Measurements from ENCODE around the gene PAK4. TPM values are rescaled to one million over a fixed set of nuclear protein-coding genes. Genes with fewer than 3 reads are reported as not detected.
A peak's percentile ranks its signal among the peaks of the same experiment; 100 is the strongest.

PAK4 gene
- polyA plus RNA-seq, 1 of the 3 experiments (the other 2 are of a cell fraction): 36.4 TPM

DNA sequence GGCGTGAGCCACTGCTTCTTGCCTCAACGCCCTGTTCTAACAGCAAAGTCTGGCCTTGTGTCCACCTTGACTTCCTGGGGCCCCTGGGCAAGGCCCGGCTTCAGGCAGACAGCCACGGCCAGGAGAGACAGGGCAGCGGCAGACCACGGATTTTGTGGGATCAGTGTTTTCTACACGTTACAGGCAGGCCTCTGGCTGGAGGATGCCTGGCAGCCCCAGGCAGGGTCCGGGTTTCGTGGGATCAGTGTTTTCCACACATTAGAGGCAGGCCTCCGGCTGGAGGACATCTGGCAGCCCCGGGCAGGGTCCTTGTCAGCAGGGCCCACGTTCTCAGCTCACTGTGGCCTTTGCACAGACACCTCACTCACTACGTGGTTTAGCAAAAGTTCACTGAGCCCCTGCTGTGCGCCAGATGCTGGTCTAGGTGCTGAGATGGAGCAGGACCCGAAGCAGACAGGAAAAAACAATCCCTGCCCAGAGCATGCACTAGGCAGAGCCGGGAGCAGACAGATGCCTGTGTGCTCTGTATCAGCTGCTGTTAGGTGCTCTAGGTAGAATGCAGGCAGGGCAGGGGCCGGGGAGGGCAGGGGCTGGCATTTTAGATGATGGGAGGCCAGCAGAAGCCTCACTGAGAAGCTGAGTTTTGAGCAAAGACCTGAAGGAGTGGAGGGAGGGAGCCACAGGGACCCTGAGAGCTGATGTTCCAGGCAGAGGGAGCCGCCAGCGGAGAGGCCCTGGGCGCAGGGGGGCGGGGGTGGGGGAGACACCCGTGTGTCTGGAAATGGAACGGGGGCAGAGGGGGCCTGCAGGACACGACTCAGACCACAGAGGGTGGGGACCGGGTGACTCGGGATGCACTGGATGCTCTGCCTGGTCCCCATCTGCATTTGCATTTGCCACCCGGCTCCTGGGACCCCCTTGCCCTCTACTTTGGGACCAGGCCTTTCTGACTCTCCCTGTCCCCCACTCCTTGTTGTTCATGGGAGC is 46.2 kb downstream of the PAK4 start:
- peak overlapping the region in 1 of 2 experiments; percentile 91; a peak in 2 of 4 replicates for H3K27ac ChIP-seq (ENCODE audit: low read depth in 2 of 2, low read length in 1 of 2)
- no peaks in the 10 kb centered on the region for H3K27me3 ChIP-seq (ENCODE audit: insufficient read depth)
- DNase-seq: peak; percentile 85
- H4K20me1 ChIP-seq (ENCODE audit: insufficient read depth): no peaks in the 10 kb centered on the region
- no peak overlapping the region for H3K4me2 ChIP-seq
- H3K9me2 ChIP-seq: no peaks in the 10 kb centered on the region
- ChIA-PET CTCF (interaction anchor here (0.9 to 1.2 kb wide), 3 partner anchors 9 to 61 kb away, joined by 3 to 7 read pairs (median 4); no protein-coding TSS in a partner anchor), POLR2A (no interaction called here)
- H3F3A ChIP-seq (replicated peaks; ENCODE audit: insufficient read depth): no peaks in the 10 kb centered on the region
- H2AFZ ChIP-seq (ENCODE audit: low read depth): no peak overlapping the region
- H3K9ac ChIP-seq: no peak overlapping the region
- no peak overlapping the region for H3K4me3 ChIP-seq (ENCODE audit: low read depth in 2 of 2, low read length in 1 of 2)
- H3K4me1 ChIP-seq (ENCODE audit: control insufficient read depth in 1 of 2, insufficient read depth in 2 of 2, low read depth in 1 of 2, low read length in 1 of 2): peaks cover 0 to 53% of the 10 kb centered on the region in 2 experiments; a peak in 1 of 4 replicates
- no peaks in the 10 kb centered on the region for H3K79me2 ChIP-seq (ENCODE audit: insufficient read depth)
- TF ChIP-seq, protein P1, sequence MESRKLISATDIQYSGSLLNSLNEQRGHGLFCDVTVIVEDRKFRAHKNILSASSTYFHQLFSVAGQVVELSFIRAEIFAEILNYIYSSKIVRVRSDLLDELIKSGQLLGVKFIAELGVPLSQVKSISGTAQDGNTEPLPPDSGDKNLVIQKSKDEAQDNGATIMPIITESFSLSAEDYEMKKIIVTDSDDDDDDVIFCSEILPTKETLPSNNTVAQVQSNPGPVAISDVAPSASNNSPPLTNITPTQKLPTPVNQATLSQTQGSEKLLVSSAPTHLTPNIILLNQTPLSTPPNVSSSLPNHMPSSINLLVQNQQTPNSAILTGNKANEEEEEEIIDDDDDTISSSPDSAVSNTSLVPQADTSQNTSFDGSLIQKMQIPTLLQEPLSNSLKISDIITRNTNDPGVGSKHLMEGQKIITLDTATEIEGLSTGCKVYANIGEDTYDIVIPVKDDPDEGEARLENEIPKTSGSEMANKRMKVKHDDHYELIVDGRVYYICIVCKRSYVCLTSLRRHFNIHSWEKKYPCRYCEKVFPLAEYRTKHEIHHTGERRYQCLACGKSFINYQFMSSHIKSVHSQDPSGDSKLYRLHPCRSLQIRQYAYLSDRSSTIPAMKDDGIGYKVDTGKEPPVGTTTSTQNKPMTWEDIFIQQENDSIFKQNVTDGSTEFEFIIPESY (IDR thresholded peaks at IDR 0.05; ENCODE audit: borderline replicate concordance, low read depth): no peak
- TF ChIP-seq RCOR1 (IDR thresholded peaks at IDR 0.05; ENCODE audit: low read length) (0 out of 2 replicates have a peak, but pooled peaks have one; percentile 9), MXI1 (IDR thresholded peaks at IDR 0.05; ENCODE audit: low read depth, low read length) (peak; percentile 28; the same call in 1 of the 2 replicates), TEAD4 (IDR thresholded peaks at IDR 0.05; ENCODE audit: borderline replicate concordance, insufficient read depth) (no peak), NRF1 (IDR thresholded peaks at IDR 0.05; ENCODE audit: low read depth, low read length) (no peak), FOSL2 (IDR thresholded peaks at IDR 0.05; ENCODE audit: borderline replicate concordance, low read depth) (no peak), FOXJ3 (CRISPR knock-in tag; IDR thresholded peaks at IDR 0.05) (0 out of 2 replicates have a peak, but pooled peaks have one; percentile 13), CHD2 (IDR thresholded peaks at IDR 0.05; ENCODE audit: low read length, partially characterized antibody) (peak; percentile 22)
- peaks cover 0 to 35% of the 10 kb centered on the region in 2 experiments for H3K36me3 ChIP-seq (replicated peaks in 1 of 2; ENCODE audit: control insufficient read depth in 1 of 2, insufficient read depth in 2 of 2, low read length in 1 of 2)
- 65% methylated on average over 24 of the region's 27 CpGs for WGBS (ENCODE audit: low lambda C conversion rate)
- no peaks in the 10 kb centered on the region for H3K9me3 ChIP-seq

DNA sequence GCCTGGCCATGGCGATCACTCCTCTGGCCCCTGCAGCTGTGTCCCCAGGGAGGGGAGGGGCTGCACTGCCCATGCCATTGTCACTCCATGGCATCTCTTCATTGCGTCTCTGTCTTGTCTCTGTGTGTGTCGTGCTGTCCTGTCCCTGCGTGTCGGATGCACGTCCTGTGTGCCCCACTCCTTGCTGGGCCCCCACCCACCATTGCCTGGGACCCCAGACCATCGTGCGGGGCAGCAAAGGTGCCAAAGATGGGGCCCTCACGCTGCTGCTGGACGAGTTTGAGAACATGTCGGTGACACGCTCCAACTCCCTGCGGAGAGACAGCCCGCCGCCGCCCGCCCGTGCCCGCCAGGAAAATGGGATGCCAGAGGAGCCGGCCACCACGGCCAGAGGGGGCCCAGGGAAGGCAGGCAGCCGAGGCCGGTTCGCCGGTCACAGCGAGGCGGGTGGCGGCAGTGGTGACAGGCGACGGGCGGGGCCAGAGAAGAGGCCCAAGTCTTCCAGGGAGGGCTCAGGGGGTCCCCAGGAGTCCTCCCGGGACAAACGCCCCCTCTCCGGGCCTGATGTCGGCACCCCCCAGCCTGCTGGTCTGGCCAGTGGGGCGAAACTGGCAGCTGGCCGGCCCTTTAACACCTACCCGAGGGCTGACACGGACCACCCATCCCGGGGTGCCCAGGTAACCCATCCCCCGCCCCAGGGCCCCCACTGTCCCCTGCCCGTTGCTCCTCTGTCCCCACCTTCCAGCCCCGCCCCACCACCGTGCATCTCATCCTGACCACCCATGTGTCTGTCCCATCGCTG is 47.3 kb downstream of the PAK4 start:
- H3K9me3 ChIP-seq: no peaks in the 10 kb centered on the region
- no peak for DNase-seq
- peak overlapping the region in 1 of 2 experiments; percentile 91; a peak in 2 of 4 replicates for H3K27ac ChIP-seq (ENCODE audit: low read depth in 2 of 2, low read length in 1 of 2)
- no peak overlapping the region for H2AFZ ChIP-seq (ENCODE audit: low read depth)
- H3K36me3 ChIP-seq (replicated peaks in 1 of 2; ENCODE audit: control insufficient read depth in 1 of 2, insufficient read depth in 2 of 2, low read length in 1 of 2): peaks cover 0 to 35% of the 10 kb centered on the region in 2 experiments
- ChIA-PET POLR2A (no interaction called here), CTCF (interaction anchor here (1.0 to 5.2 kb wide), 3 partner anchors 15 to 63 kb away, joined by 3 to 37 read pairs (median 14); no protein-coding TSS in a partner anchor)
- H3K79me2 ChIP-seq (ENCODE audit: insufficient read depth): no peaks in the 10 kb centered on the region
- no peak overlapping the region for H3K4me3 ChIP-seq (ENCODE audit: low read depth in 2 of 2, low read length in 1 of 2)
- no peaks in the 10 kb centered on the region for H3F3A ChIP-seq (replicated peaks; ENCODE audit: insufficient read depth)
- H3K9ac ChIP-seq: no peak overlapping the region
- H3K9me2 ChIP-seq: no peaks in the 10 kb centered on the region
- no peak overlapping the region for H3K4me2 ChIP-seq
- WGBS (ENCODE audit: low lambda C conversion rate): 94% methylated on average over 38 of the region's 45 CpGs
- peaks cover 0 to 43% of the 10 kb centered on the region in 2 experiments; a peak in 1 of 4 replicates for H3K4me1 ChIP-seq (ENCODE audit: control insufficient read depth in 1 of 2, insufficient read depth in 2 of 2, low read depth in 1 of 2, low read length in 1 of 2)
- no peaks in the 10 kb centered on the region for H3K27me3 ChIP-seq (ENCODE audit: insufficient read depth)
- no peaks in the 10 kb centered on the region for H4K20me1 ChIP-seq (ENCODE audit: insufficient read depth)
- TF ChIP-seq, protein P2, sequence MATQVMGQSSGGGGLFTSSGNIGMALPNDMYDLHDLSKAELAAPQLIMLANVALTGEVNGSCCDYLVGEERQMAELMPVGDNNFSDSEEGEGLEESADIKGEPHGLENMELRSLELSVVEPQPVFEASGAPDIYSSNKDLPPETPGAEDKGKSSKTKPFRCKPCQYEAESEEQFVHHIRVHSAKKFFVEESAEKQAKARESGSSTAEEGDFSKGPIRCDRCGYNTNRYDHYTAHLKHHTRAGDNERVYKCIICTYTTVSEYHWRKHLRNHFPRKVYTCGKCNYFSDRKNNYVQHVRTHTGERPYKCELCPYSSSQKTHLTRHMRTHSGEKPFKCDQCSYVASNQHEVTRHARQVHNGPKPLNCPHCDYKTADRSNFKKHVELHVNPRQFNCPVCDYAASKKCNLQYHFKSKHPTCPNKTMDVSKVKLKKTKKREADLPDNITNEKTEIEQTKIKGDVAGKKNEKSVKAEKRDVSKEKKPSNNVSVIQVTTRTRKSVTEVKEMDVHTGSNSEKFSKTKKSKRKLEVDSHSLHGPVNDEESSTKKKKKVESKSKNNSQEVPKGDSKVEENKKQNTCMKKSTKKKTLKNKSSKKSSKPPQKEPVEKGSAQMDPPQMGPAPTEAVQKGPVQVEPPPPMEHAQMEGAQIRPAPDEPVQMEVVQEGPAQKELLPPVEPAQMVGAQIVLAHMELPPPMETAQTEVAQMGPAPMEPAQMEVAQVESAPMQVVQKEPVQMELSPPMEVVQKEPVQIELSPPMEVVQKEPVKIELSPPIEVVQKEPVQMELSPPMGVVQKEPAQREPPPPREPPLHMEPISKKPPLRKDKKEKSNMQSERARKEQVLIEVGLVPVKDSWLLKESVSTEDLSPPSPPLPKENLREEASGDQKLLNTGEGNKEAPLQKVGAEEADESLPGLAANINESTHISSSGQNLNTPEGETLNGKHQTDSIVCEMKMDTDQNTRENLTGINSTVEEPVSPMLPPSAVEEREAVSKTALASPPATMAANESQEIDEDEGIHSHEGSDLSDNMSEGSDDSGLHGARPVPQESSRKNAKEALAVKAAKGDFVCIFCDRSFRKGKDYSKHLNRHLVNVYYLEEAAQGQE (IDR thresholded peaks at IDR 0.05; ENCODE audit: low read depth, low read length): no peak
- TF ChIP-seq, protein P3, sequence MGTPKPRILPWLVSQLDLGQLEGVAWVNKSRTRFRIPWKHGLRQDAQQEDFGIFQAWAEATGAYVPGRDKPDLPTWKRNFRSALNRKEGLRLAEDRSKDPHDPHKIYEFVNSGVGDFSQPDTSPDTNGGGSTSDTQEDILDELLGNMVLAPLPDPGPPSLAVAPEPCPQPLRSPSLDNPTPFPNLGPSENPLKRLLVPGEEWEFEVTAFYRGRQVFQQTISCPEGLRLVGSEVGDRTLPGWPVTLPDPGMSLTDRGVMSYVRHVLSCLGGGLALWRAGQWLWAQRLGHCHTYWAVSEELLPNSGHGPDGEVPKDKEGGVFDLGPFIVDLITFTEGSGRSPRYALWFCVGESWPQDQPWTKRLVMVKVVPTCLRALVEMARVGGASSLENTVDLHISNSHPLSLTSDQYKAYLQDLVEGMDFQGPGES (IDR thresholded peaks at IDR 0.05; ENCODE audit: low read depth, low read length): no peak
- TF ChIP-seq RFX5 (IDR thresholded peaks at IDR 0.05; ENCODE audit: low read length): no peak
- TF ChIP-seq, protein P4, sequence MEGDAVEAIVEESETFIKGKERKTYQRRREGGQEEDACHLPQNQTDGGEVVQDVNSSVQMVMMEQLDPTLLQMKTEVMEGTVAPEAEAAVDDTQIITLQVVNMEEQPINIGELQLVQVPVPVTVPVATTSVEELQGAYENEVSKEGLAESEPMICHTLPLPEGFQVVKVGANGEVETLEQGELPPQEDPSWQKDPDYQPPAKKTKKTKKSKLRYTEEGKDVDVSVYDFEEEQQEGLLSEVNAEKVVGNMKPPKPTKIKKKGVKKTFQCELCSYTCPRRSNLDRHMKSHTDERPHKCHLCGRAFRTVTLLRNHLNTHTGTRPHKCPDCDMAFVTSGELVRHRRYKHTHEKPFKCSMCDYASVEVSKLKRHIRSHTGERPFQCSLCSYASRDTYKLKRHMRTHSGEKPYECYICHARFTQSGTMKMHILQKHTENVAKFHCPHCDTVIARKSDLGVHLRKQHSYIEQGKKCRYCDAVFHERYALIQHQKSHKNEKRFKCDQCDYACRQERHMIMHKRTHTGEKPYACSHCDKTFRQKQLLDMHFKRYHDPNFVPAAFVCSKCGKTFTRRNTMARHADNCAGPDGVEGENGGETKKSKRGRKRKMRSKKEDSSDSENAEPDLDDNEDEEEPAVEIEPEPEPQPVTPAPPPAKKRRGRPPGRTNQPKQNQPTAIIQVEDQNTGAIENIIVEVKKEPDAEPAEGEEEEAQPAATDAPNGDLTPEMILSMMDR (IDR thresholded peaks at IDR 0.05): no peak
- no peak for TF ChIP-seq YY1 (IDR thresholded peaks at IDR 0.05; ENCODE audit: low read depth)
- no peak for TF ChIP-seq RCOR1 (IDR thresholded peaks at IDR 0.05; ENCODE audit: low read length)
- no peak for TF ChIP-seq TEAD4 (IDR thresholded peaks at IDR 0.05; ENCODE audit: borderline replicate concordance, insufficient read depth)
